Dendritic cell treated with granulocyte-macrophage colony-stimulating factor and Interleukin-4, amounts not matched to agents 40 ng/mL and 50 ng/mL, for 4 days (primary cell): ENCODE data around the gene POLR3G.
A peak's percentile ranks its signal among the peaks of the same experiment; 100 is the strongest.

Experiments
- H3K27ac Mint-ChIP-seq: one replicate; pipeline ENCODE4 v1.8.0; 2022; ENCODE audit warnings: mild to moderate bottlenecking, mixed read lengths
- H3K27me3 Mint-ChIP-seq: one replicate; pipeline ENCODE4 v1.8.0; 2022; ENCODE audit warnings: mild to moderate bottlenecking, mixed read lengths
- H3K36me3 Mint-ChIP-seq: one replicate; pipeline ENCODE4 v1.8.0; 2022; ENCODE audit warnings: low read depth, mixed read lengths
- H3K4me1 Mint-ChIP-seq: one replicate; pipeline ENCODE4 v1.8.0; 2022; ENCODE audit warnings: low read depth, mixed read lengths
- H3K4me3 Mint-ChIP-seq: one replicate; pipeline ENCODE4 v1.8.0; 2022; ENCODE audit warnings: mild to moderate bottlenecking, moderate library complexity, mixed read lengths
- H3K9me3 Mint-ChIP-seq: one replicate; pipeline ENCODE4 v1.8.0; 2022; ENCODE audit warnings: mixed read lengths
- intact Hi-C: fragments of 100-400 bp; cut with micrococcal nuclease; formaldehyde crosslinking; loops from one replicate; pipeline ENCODE4 v1.15.0; 2022

Gene POLR3G

GRCh38 chr5:90528601-90529193 lies 54.0 kb downstream of the POLR3G start:
- Mint-ChIP-seq H3K27me3 (peaks cover 5% of the 10 kb centered on the region), H3K4me1 (peaks cover 31% of the 10 kb centered on the region), H3K4me3 (peak overlapping the region; percentile 95), H3K36me3 (peaks cover 39% of the 10 kb centered on the region), H3K9me3 (no peaks in the 10 kb centered on the region), H3K27ac (peak overlapping the region; percentile 95)
- intact Hi-C loops: loop anchor here (1.0 to 10.0 kb wide), 3 partner anchors 54 to 1644 kb away; partner anchors contain the start of genes CETN3, MBLAC2, MEF2C and POLR3G

DNA sequence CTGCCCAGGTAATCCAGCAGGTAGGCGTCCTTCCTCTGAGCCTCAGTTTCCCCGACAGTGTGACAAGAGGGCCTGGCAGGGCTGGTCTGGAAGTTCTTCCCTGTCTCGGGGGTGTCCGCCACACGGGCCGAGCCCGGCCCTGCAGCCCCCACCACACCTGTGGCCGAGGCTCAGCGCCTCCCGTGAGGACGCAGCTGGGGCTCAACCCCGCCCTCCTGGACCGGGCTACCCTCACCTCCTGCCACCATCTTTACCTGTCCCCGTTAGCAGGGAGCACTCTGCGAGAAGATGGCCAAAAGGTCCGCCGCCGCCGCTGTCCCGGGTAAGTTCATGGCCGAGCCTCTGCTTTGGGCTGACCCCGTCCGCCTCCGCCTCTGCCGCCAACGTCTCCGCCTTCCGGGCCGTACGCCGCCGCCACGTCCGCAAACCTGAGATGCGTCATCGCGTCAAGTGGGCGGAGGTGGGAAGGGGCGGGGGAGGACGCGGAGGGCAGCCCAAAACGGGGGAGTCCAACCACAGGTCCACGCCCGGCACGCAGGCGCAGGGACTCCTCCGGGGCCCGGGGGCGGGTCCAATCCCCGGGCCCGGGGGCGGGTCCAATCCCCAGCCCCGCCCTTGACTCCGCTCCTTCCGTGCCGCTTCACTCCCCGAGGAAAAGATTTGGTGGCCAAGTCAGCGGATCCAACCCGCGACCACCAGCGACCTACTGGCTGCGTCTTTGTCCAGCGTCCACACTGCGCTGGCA lies 54.7 kb downstream of the POLR3G start, which contains the start of gene LYSMD3:
Gene LYSMD3 (minus strand): TSS at position 391 of the 745 bp plus-strand sequence. CDS start 4,295 bp downstream, outside the sequence.
- Mint-ChIP-seq H3K36me3 (peaks cover 35% of the 10 kb centered on the region), H3K4me3 (peak within 1 kb of the TSS; percentile 95), H3K9me3 (no peaks in the 10 kb centered on the region), H3K4me1 (peaks cover 31% of the 10 kb centered on the region), H3K27me3 (peaks cover 8% of the 10 kb centered on the region), H3K27ac (peak within 1 kb of the TSS; percentile 95)
- intact Hi-C loops: loop anchor here (1.0 to 10.0 kb wide), 3 partner anchors 55 to 1645 kb away; partner anchors contain the start of genes CETN3, MBLAC2, MEF2C and POLR3G

DNA sequence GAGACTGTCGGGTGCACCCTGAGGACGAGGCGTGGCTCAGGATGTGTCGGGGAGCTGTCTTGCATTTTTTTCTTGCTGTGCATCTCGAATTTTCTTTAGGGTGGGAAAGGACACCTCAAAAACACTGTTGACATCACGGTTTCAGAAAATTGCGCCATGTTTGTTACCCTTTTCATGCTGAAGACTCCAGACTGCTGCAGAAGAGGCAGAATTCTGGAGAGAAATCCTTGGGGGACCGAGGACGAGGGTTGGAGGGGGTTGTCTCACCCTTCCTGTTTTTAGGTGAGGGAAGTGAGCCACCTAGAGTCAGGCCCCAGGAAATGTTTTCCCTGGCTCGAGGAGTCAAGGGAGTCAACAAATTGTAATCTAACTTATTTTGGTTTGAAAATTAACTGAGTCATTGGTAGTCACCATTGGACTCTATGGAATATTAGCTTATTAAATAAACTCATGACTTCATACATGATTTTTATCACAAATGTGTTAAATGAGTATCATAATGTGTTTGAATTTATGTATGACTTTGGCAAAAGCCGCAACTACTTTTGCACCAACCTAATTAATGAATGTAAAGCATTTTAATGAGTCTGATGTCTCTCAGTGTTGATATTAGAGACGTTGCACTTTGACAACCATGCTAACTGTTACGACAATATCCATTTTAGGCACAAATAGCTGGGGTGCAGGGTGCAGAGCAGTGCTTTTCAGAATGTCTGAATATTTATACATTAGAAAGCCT lies 55.4 kb downstream of the POLR3G start:
- H3K27ac Mint-ChIP-seq: peak overlapping the region; percentile 95
- peaks cover 27% of the 10 kb centered on the region for H3K36me3 Mint-ChIP-seq
- peaks cover 25% of the 10 kb centered on the region for H3K4me1 Mint-ChIP-seq
- no peaks in the 10 kb centered on the region for H3K9me3 Mint-ChIP-seq
- peak overlapping the region; percentile 95 for H3K4me3 Mint-ChIP-seq
- intact Hi-C loops: loop anchor here (1.0 to 10.0 kb wide), 4 partner anchors 56 to 1645 kb away; partner anchors contain the start of genes CETN3, MBLAC2, MEF2C and POLR3G
- H3K27me3 Mint-ChIP-seq: peaks cover 8% of the 10 kb centered on the region

- Mint-ChIP-seq H3K27me3 (peaks cover 8% of the 10 kb centered on the region), H3K4me3 (no peak overlapping the region), H3K27ac (no peak overlapping the region), H3K36me3 (peaks cover 20% of the 10 kb centered on the region), H3K4me1 (peaks cover 25% of the 10 kb centered on the region), H3K9me3 (no peaks in the 10 kb centered on the region)
- intact Hi-C loops: loop anchor here (2.0 kb wide), 1 partner anchor 90 kb away; no protein-coding TSS in a partner anchor
Observed at GRCh38 chr5:90530736-90531487, 56.2 kb downstream of the POLR3G start.

- Mint-ChIP-seq H3K27me3 (peaks cover 8% of the 10 kb centered on the region), H3K36me3 (peaks cover 11% of the 10 kb centered on the region), H3K27ac (no peak overlapping the region), H3K4me1 (peaks cover under 1% of the 10 kb centered on the region), H3K9me3 (no peaks in the 10 kb centered on the region), H3K4me3 (no peak overlapping the region)
- intact Hi-C loops: no loop called here
Observed at GRCh38 chr5:90533794-90534193, 59.1 kb downstream of the POLR3G start.

GRCh38 chr5:90534922-90535321 lies 60.3 kb downstream of the POLR3G start:
- intact Hi-C loops: no loop called here
- H3K4me1 Mint-ChIP-seq: no peaks in the 10 kb centered on the region
- H3K9me3 Mint-ChIP-seq: no peaks in the 10 kb centered on the region
- peaks cover 2% of the 10 kb centered on the region for H3K36me3 Mint-ChIP-seq
- peaks cover 8% of the 10 kb centered on the region for H3K27me3 Mint-ChIP-seq
- no peak overlapping the region for H3K4me3 Mint-ChIP-seq
- no peak overlapping the region for H3K27ac Mint-ChIP-seq

DNA sequence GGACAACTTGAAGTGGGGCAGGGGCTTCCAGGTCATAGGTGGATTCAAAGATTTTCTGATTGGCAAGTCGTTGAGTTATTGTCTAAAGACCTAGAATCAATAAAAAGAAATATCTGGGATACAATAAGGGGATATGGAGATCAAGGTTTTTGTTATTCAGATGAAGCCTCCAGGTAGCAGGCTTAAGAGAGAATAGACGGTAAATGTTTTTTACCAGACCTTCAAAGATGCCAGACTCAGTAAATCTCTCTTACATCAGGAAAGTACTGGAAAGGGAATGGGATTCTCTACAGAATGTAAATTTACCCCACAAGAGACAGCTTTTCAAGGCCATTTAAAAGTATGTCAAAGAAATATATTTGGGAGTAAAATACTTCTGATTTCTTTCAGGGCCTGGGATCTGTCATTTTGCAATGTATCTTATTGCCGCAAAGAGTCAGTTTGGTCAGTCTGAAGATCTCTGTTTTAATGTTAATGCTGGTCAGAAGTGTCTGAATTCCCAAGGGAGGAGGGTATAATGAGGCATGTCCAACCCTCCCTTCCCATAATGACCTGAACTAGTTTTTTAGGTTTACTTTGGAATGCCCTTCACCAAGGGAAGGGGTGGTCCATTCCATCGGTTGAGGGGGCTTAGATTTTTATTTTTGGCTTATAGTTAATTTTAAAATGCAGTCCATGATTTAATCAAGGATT lies 68.3 kb downstream of the POLR3G start:
- no peaks in the 10 kb centered on the region for H3K4me1 Mint-ChIP-seq
- H3K36me3 Mint-ChIP-seq: no peaks in the 10 kb centered on the region
- H3K27me3 Mint-ChIP-seq: peaks cover 11% of the 10 kb centered on the region
- H3K9me3 Mint-ChIP-seq: no peaks in the 10 kb centered on the region
- H3K27ac Mint-ChIP-seq: no peak overlapping the region
- H3K4me3 Mint-ChIP-seq: no peak overlapping the region
- intact Hi-C loops: no loop called here

DNA sequence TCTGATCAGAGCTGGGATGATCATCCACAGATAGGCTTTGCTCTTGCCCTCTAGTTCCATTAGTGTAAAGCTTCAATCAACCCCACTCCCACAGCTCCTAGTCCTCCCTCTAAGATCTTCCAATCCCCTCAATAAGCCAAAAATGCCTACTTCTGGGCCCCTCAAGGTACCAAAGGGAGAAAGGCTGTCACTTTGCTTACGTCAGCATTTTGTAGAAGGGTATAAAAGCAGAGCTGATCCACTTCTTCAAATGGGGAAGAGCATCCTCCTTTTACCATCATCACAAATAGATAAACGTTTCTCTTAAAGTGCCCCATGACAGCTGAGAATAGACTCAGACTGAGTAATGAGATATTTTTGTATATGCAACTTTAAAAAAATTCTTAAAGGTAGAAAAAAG lies 70.8 kb downstream of the POLR3G start:
- no peak overlapping the region for H3K27ac Mint-ChIP-seq
- H3K4me3 Mint-ChIP-seq: no peak overlapping the region
- peaks cover 7% of the 10 kb centered on the region for H3K4me1 Mint-ChIP-seq
- intact Hi-C loops: no loop called here
- no peaks in the 10 kb centered on the region for H3K9me3 Mint-ChIP-seq
- no peaks in the 10 kb centered on the region for H3K36me3 Mint-ChIP-seq
- H3K27me3 Mint-ChIP-seq: peaks cover 16% of the 10 kb centered on the region

- H3K27ac Mint-ChIP-seq: no peak overlapping the region
- intact Hi-C loops: no loop called here
- H3K4me3 Mint-ChIP-seq: no peak overlapping the region
- peaks cover 18% of the 10 kb centered on the region for H3K27me3 Mint-ChIP-seq
- H3K36me3 Mint-ChIP-seq: no peaks in the 10 kb centered on the region
- no peaks in the 10 kb centered on the region for H3K9me3 Mint-ChIP-seq
- H3K4me1 Mint-ChIP-seq: peaks cover 7% of the 10 kb centered on the region
Observed at GRCh38 chr5:90546216-90546837, 71.7 kb downstream of the POLR3G start.

GRCh38 chr5:90547072-90547536 lies 72.4 kb downstream of the POLR3G start:
- intact Hi-C loops: no loop called here

DNA sequence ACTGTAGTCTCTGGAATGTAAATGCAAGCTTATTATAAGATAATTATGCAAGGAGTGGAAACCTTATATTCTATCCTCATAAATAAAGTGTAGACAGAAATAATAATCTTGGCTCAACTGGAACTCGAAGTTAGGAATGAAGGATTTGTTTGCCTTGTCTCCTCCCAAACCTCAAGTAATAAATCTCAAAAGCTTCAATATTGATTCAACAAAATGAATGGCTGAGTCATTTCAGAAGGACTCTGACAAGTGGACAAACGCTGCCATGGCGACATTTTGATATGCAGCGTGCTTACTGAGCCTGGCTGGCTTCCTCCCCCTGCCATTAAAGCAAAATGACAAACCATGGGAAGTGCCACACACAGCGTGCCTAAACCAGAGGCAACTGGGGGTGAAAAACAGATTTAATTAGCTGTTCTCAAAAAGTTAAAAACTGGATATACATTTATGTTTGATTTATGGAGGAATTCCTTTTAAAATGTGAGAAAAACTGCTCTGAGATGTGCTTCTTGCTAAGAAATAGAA lies 73.5 kb downstream of the POLR3G start:
- H3K4me3 Mint-ChIP-seq: no peak overlapping the region
- no peak overlapping the region for H3K27ac Mint-ChIP-seq
- intact Hi-C loops: no loop called here
- H3K36me3 Mint-ChIP-seq: no peaks in the 10 kb centered on the region
- H3K27me3 Mint-ChIP-seq: peaks cover 34% of the 10 kb centered on the region
- no peaks in the 10 kb centered on the region for H3K9me3 Mint-ChIP-seq
- peaks cover 15% of the 10 kb centered on the region for H3K4me1 Mint-ChIP-seq

More at GRCh38 chr5:90547072-90547536, 72.4 kb downstream of the POLR3G start:
- Mint-ChIP-seq H3K4me1 (peaks cover 14% of the 10 kb centered on the region), H3K27me3 (peaks cover 24% of the 10 kb centered on the region), H3K4me3 (no peak overlapping the region), H3K27ac (no peak overlapping the region), H3K9me3 (no peaks in the 10 kb centered on the region), H3K36me3 (no peaks in the 10 kb centered on the region)

- peaks cover 38% of the 10 kb centered on the region for H3K27me3 Mint-ChIP-seq
Observed at GRCh38 chr5:90549223-90549622, 74.6 kb downstream of the POLR3G start.

More at GRCh38 chr5:90549223-90549622, 74.6 kb downstream of the POLR3G start:
- no peak overlapping the region for H3K27ac Mint-ChIP-seq
- no peaks in the 10 kb centered on the region for H3K9me3 Mint-ChIP-seq
- H3K4me3 Mint-ChIP-seq: no peak overlapping the region
- peaks cover 15% of the 10 kb centered on the region for H3K4me1 Mint-ChIP-seq
- no peaks in the 10 kb centered on the region for H3K36me3 Mint-ChIP-seq
- intact Hi-C loops: no loop called here
